A549 (cell line): ENCODE results near the gene SLBP. TPM values are rescaled to one million over a fixed set of nuclear protein-coding genes. Genes with fewer than 3 reads are reported as not detected.
"Not testable (repeated sequence)": the region's sequence is repeated elsewhere in the genome, so short reads cannot be mapped to it uniquely, and the experiment has no call there.

Experiments used
- ATAC-seq, 2 experiments: fragments of 200-7000 bp in 1 of 2; fragments of >200 bp in 1 of 2; cut with Nextera tagmentation in 1 of 2; cut with Tn5 transposase in 1 of 2; 3 replicates each; pipeline versions ENCODE4 v1.8.0 to v1.9.1; 2018 to 2020; ENCODE audit warnings: mild to moderate bottlenecking in 1 of 2, moderate library complexity in 1 of 2
- CTCF ChIA-PET: fragments of 300-600 bp; sonication (Branson Sonifier 250); formaldehyde crosslinking; extraction: SDS; loops from one replicate; lab custom pipeline; 2021; ENCODE audit warnings: antibody characterized with exemption, inconsistent platforms; lab: Yijun Ruan, JAX
- POLR2A ChIA-PET: fragments of 350-600 bp; formaldehyde crosslinking; extraction: SDS; loops from one replicate; lab custom pipeline; 2021; ENCODE audit warnings: antibody characterized with exemption, inconsistent platforms; lab: Yijun Ruan, JAX
- DNase-seq, 2 experiments: peaks; one replicate each; pipeline versions ENCODE4 v3.0.0 to v3.0.0-alpha.2; 2011 to 2016; ENCODE audit warnings: low read depth in 1 of 2, low spot score in 1 of 2
- FAIRE-seq: peaks from 2 replicates; lab custom pipeline; 2011; peaks lifted over from hg19 to GRCh38; lab: Jason Lieb, UNC
- H3K27ac ChIP-seq, 2 experiments: fragments of >200 bp; sonication (Bioruptor Twin); formaldehyde crosslinking; 3 replicates each; pipeline ENCODE4 v1.5.1; 2016 to 2017
- H3K4me1 ChIP-seq: fragments of >200 bp; sonication (Bioruptor Twin); formaldehyde crosslinking; 3 replicates; pipeline ENCODE4 v1.6.1; 2016
- H3K4me2 ChIP-seq: fragments of >200 bp; sonication (Bioruptor Twin); formaldehyde crosslinking; 3 replicates; pipeline ENCODE4 v1.6.1; 2016
- H3K4me3 ChIP-seq: fragments of >200 bp; sonication (Bioruptor Twin); formaldehyde crosslinking; 3 replicates; pipeline ENCODE4 v1.5.1; 2016
- H3K9me3 ChIP-seq: fragments of >200 bp; sonication (Bioruptor Twin); formaldehyde crosslinking; 3 replicates; pipeline ENCODE4 v1.6.1; 2016
- ATOH8 ChIP-seq: fragments of 250-450 bp; sonication (Bioruptor Pico); IDR thresholded peaks from 2 replicates; pipeline ENCODE4 v1.5.0; 2020; ENCODE audit warnings: low read depth, mild to moderate bottlenecking, moderate library complexity
- BHLHE40 ChIP-seq: IDR thresholded peaks from 2 replicates; pipeline ENCODE4 v1.6.1; 2012; ENCODE audit warnings: low read depth, low read length, inconsistent platforms
- CBX8 ChIP-seq: fragments of 200-600 bp; sonication (generic); IDR thresholded peaks from 2 replicates; pipeline ENCODE4 v1.6.1; 2016
- E2F6 ChIP-seq: IDR thresholded peaks from 2 replicates; pipeline ENCODE4 v1.6.1; 2012; ENCODE audit warnings: low read depth, borderline replicate concordance
- EHMT2 ChIP-seq: fragments of 200-600 bp; sonication (generic); IDR thresholded peaks from 2 replicates; pipeline ENCODE4 v1.6.1; 2016; ENCODE audit warnings: antibody characterized with exemption, low read depth, mild to moderate bottlenecking, moderate library complexity
- ELK1 ChIP-seq: fragments of 150-350 bp; IDR thresholded peaks from 2 replicates; pipeline ENCODE4 v1.6.1; 2014; ENCODE audit warnings: low read depth, mild to moderate bottlenecking, low read length
- FOSB ChIP-seq: fragments of 250-450 bp; sonication (Bioruptor Pico); IDR thresholded peaks from 2 replicates; pipeline ENCODE4 v1.5.0; 2020; ENCODE audit warnings: mild to moderate bottlenecking, moderate library complexity
- FOXS1 ChIP-seq: fragments of 250-450 bp; sonication (Bioruptor Pico); IDR thresholded peaks from 2 replicates; pipeline ENCODE4 v1.5.0; 2020; ENCODE audit warnings: mild to moderate bottlenecking, moderate library complexity
- HDAC2 ChIP-seq: fragments of 200-600 bp; sonication (generic); IDR thresholded peaks from 2 replicates; pipeline ENCODE4 v1.6.1; 2016
- HES2 ChIP-seq: fragments of >200 bp; sonication (Bioruptor Twin); formaldehyde crosslinking; IDR thresholded peaks from 2 replicates; pipeline ENCODE4 v1.6.1; 2016
- MAFK ChIP-seq: fragments of 450-650 bp; IDR thresholded peaks from 2 replicates; pipeline ENCODE4 v1.6.1; 2014; ENCODE audit not compliant: partially characterized antibody
- MAX ChIP-seq: IDR thresholded peaks from 2 replicates; pipeline ENCODE4 v1.6.1; 2012
- MAZ ChIP-seq: fragments of 150-350 bp; IDR thresholded peaks from 2 replicates; pipeline ENCODE4 v1.6.1; 2014; ENCODE audit warnings: antibody characterized with exemption, low read depth, low read length, borderline replicate concordance
- MYC ChIP-seq: IDR thresholded peaks from 2 replicates; pipeline ENCODE4 v1.6.1; 2012; ENCODE audit warnings: mild to moderate bottlenecking, inconsistent platforms, low read length, improper control_type of control experiment, borderline replicate concordance
- NFE2L2 ChIP-seq: fragments of 150-350 bp; conservative IDR thresholded peaks from 2 replicates; pipeline ENCODE4 v1.6.1; 2014; ENCODE audit warnings: low read length
- POLR2AphosphoS2 ChIP-seq: conservative IDR thresholded peaks from 2 replicates; pipeline ENCODE4 v1.6.1; 2012; ENCODE audit warnings: low read length, improper control_type of control experiment, inconsistent platforms
- SREBF2 ChIP-seq: fragments of 450-650 bp; IDR thresholded peaks from 2 replicates; pipeline ENCODE4 v1.6.1; 2014; ENCODE audit warnings: mild to moderate bottlenecking, moderate library complexity
- TFCP2L1 ChIP-seq: fragments of 250-450 bp; sonication (Bioruptor Pico); IDR thresholded peaks from 2 replicates; pipeline ENCODE4 v1.5.0; 2021; ENCODE audit warnings: mild to moderate bottlenecking
- TP53 ChIP-seq: fragments of 250-450 bp; sonication (Bioruptor Pico); IDR thresholded peaks from 2 replicates; pipeline ENCODE4 v1.5.0; 2021; ENCODE audit warnings: mild to moderate bottlenecking, moderate library complexity
- WGBS: methylation state at CpG from one replicate; pipeline ENCODE4 v1.1.6; 2017; ENCODE audit errors: missing lambda C conversion rate; 5-methylcytosine and 5-hydroxymethylcytosine counted together
- polyA plus RNA-seq, 4 experiments: library from polyadenylated mRNA; depleted of rRNA in 3 of 4; stranded (reverse); fragments of >200 nt; fragmentation: RNase III in 1 of 4; extraction: RNeasy Plus Mini Kit Qiagen cat#74134 plus additional on column Dnase treatment in 1 of 4; gene quantifications; 2 replicates in 3 of 4; 3 replicates in 1 of 4; pipeline ENCODE4 v1.2.3, GENCODE V29; 2011 to 2017

SLBP gene
- polyA plus RNA-seq, 2 of the 4 experiments (the other 2 are of a cell fraction) = 80.5 to 89.9 TPM

- WGBS = 96% methylated on average over 1 of the region's 1 CpG
- FAIRE-seq (no peak), ATAC-seq (no peak), DNase-seq (no peak)
- Histone ChIP-seq H3K27ac (no peak overlapping the region), H3K4me2 (no peak overlapping the region), H3K4me3 (no peak overlapping the region), H3K9me3 (no peaks in the 10 kb centered on the region), H3K4me1 (peaks cover 9% of the 10 kb centered on the region; the same call in 2 of the 3 replicates)
- ChIA-PET POLR2A (no interaction called here), CTCF (interaction anchor here (0.8 to 4.3 kb wide), 2 partner anchors 10 to 190 kb away, joined by 3 to 39 read pairs; no protein-coding TSS in a partner anchor)
- no peak for TF ChIP-seq TFCP2L1 (CRISPR knock-in tag)
- TF ChIP-seq MAZ = no peak
- TF ChIP-seq E2F6 = no peak
- TF ChIP-seq HES2 = no peak
- no peak for TF ChIP-seq CBX8
- TF ChIP-seq BHLHE40 = no peak
- no peak for TF ChIP-seq SREBF2
- no peak for TF ChIP-seq HDAC2
- no peak for TF ChIP-seq ELK1
- TF ChIP-seq POLR2AphosphoS2 = no peak
- TF ChIP-seq EHMT2 = no peak
- TF ChIP-seq MYC = no peak
- no peak for TF ChIP-seq FOXS1 (CRISPR knock-in tag)
- no peak for TF ChIP-seq TP53 (CRISPR knock-in tag)
- no peak for TF ChIP-seq NFE2L2
- TF ChIP-seq ATOH8 (CRISPR knock-in tag) = no peak
Measured at GRCh38 chr4:1703867-1704266, 8.3 kb downstream of the SLBP start.

- not testable (repeated sequence) for H3K4me2 ChIP-seq, H3K9me3 ChIP-seq, DNase-seq, H3K4me3 ChIP-seq, ATAC-seq, FAIRE-seq, H3K4me1 ChIP-seq, H3K27ac ChIP-seq
- 88% methylated on average over 8 of the region's 8 CpGs for WGBS
- CTCF ChIA-PET = interaction anchor here (1.2 to 1.5 kb wide), 3 partner anchors 8 to 11 kb away, joined by 3 to 10 read pairs (median 5); partner anchors contain the start of gene SLBP
- POLR2A ChIA-PET = interaction anchor here (0.6 kb wide), 1 partner anchor 29 kb away, joined by 3 read pairs; no protein-coding TSS in a partner anchor
Measured at GRCh38 chr4:1701671-1702070, 10.4 kb downstream of the SLBP start.

GRCh38 chr4:1695913-1696312 lies 16.2 kb downstream of the SLBP start:
- FAIRE-seq (no peak), ATAC-seq (no peak), DNase-seq (no peak)
- Histone ChIP-seq H3K27ac (no peak overlapping the region), H3K4me1 (no peaks in the 10 kb centered on the region), H3K4me2 (no peak overlapping the region), H3K9me3 (no peaks in the 10 kb centered on the region), H3K4me3 (no peak overlapping the region)
- WGBS = 94% methylated on average over 5 of the region's 5 CpGs
- ChIA-PET POLR2A (no interaction called here), CTCF (interaction anchor here (1.3 to 10.3 kb wide), 2 partner anchors 18 to 32 kb away, joined by 4 to 108 read pairs; no protein-coding TSS in a partner anchor)
- TF ChIP-seq TFCP2L1 (CRISPR knock-in tag) = no peak
- TF ChIP-seq TP53 (CRISPR knock-in tag) = no peak
- TF ChIP-seq MYC = no peak
- no peak for TF ChIP-seq MAFK
- TF ChIP-seq ATOH8 (CRISPR knock-in tag) = no peak
- no peak for TF ChIP-seq FOSB
- no peak for TF ChIP-seq MAX
- TF ChIP-seq SREBF2 = no peak
- TF ChIP-seq E2F6 = no peak
